ENCODE results near the gene GRIK5. TPM values are rescaled to one million over a fixed set of nuclear protein-coding genes. Genes with fewer than 3 reads are reported as not detected.

The GRIK5 gene
- total and polyA plus RNA-seq, 2 of the 8 experiments (the other 6 are each of a cell fraction or from before 2014, with no cell fraction given), result 17.8 to 42.9 TPM

GRCh38 chr19:42057846-42058245 lies 12.2 kb downstream of the GRIK5 start:
- H2AFZ ChIP-seq (ENCODE audit: low read length), result no peak overlapping the region
- H3K4me2 ChIP-seq (ENCODE audit: insufficient read depth in 1 of 2, low read depth in 2 of 2, low read length in 2 of 2), result no peak overlapping the region
- ChIA-PET CTCF (ENCODE audit: partially characterized antibody) (interaction anchor here (1.2 to 1.7 kb wide), 3 partner anchors 33 to 93 kb away, joined by 3 read pairs; no protein-coding TSS in a partner anchor), POLR2A (ENCODE audit: partially characterized antibody) (no interaction called here)
- FAIRE-seq, result no peak
- no peak overlapping the region for H3K14ac ChIP-seq (ENCODE audit: insufficient read length)
- no peaks in the 10 kb centered on the region for H3K23me2 ChIP-seq (ENCODE audit: low read depth, low read length)
- no peak for DNase-seq (ENCODE audit: low read depth in 1 of 2, low spot score in 2 of 2)
- no peak overlapping the region for H3K18ac ChIP-seq (ENCODE audit: extremely low read depth, low read length)
- H3K27me3 ChIP-seq (replicated peaks in 1 of 4; ENCODE audit: control insufficient read depth in 3 of 4, extremely low read depth in 1 of 4, insufficient read depth in 3 of 4, low read length in 3 of 4), result no peaks in the 10 kb centered on the region
- no peak overlapping the region for H2BK12ac ChIP-seq (ENCODE audit: low read depth, low read length)
- peaks cover 4% of the 10 kb centered on the region; the same call in 1 of the 2 replicates for H3K79me1 ChIP-seq (ENCODE audit: low read depth, low read length)
- H3K36me3 ChIP-seq (ENCODE audit: control insufficient read depth in 2 of 4, insufficient read depth in 4 of 4, low read length in 3 of 4), result peaks cover 26 to 69% (median 61%) of the 10 kb centered on the region in 4 experiments
- H2BK15ac ChIP-seq (ENCODE audit: low read length), result no peak overlapping the region
- H3K9ac ChIP-seq (replicated peaks in 1 of 4; ENCODE audit: extremely low read depth in 1 of 4, low read depth in 3 of 4, low read length in 3 of 4), result no peak overlapping the region
- H3K4ac ChIP-seq (replicated peaks; ENCODE audit: insufficient read length, low read depth, low read length), result no peak overlapping the region
- no peak overlapping the region for H3K27ac ChIP-seq (ENCODE audit: low read depth, low read length)
- no peak overlapping the region for H3K56ac ChIP-seq (replicated peaks; ENCODE audit: insufficient read length, low read depth, low read length)
- no peak overlapping the region for H2AK5ac ChIP-seq (ENCODE audit: low read depth, low read length)
- no peak overlapping the region for H3K23ac ChIP-seq (ENCODE audit: insufficient read length)
- no peak overlapping the region for H2BK120ac ChIP-seq (replicated peaks; ENCODE audit: low read depth, low read length)
- no peaks in the 10 kb centered on the region for H3K9me3 ChIP-seq (ENCODE audit: insufficient read depth in 2 of 2, low read depth in 1 of 2, low read length in 1 of 2)
- H3K79me2 ChIP-seq (ENCODE audit: control insufficient read depth in 1 of 2, insufficient read depth in 2 of 2, low read length in 2 of 2), result no peaks in the 10 kb centered on the region
- no peak overlapping the region for H3K4me3 ChIP-seq (ENCODE audit: extremely low read depth in 1 of 4, insufficient read depth in 2 of 4, low read depth in 3 of 4, low read length in 4 of 4)
- H4K5ac ChIP-seq (ENCODE audit: insufficient read length, low read depth, low read length), result no peak overlapping the region
- H2BK20ac ChIP-seq (ENCODE audit: low read length), result no peak overlapping the region
- H4K20me1 ChIP-seq (replicated peaks in 1 of 2; ENCODE audit: control insufficient read depth in 1 of 2, insufficient read depth in 2 of 2, low read length in 2 of 2), result peaks cover 2 to 11% of the 10 kb centered on the region in 2 experiments
- no peak overlapping the region for H4K8ac ChIP-seq (ENCODE audit: extremely low read depth, insufficient read depth, low read length)
- no peak overlapping the region for H4K91ac ChIP-seq (replicated peaks; ENCODE audit: insufficient read length, low read length)
- no peak overlapping the region for H2BK5ac ChIP-seq (ENCODE audit: low read depth, low read length)
- WGBS, 2 experiments (ENCODE audit: extremely low coverage in 1 of 2, insufficient coverage in 1 of 2, insufficient read length in 1 of 2, insufficient replicate concordance in 2 of 2, low coverage in 1 of 2, low lambda C conversion rate in 2 of 2, missing lambda C conversion rate in 1 of 2), result 91% methylated on average over 7 of the region's 7 CpGs; no CpG with 5 or more reads in 1 of the 2 experiments
- H3K4me1 ChIP-seq (replicated peaks in 1 of 4; ENCODE audit: control insufficient read depth in 3 of 4, insufficient read depth in 4 of 4, low read length in 3 of 4), result no peaks in the 10 kb centered on the region
- TF ChIP-seq TCF12 (IDR thresholded peaks at IDR 0.05; ENCODE audit: low read depth, low read length), result no peak
- no peak for TF ChIP-seq CEBPB (IDR thresholded peaks at IDR 0.05; ENCODE audit: low read depth, low read length)
- TF ChIP-seq KDM4A (IDR thresholded peaks at IDR 0.05; ENCODE audit: low read depth, low read length, severe bottlenecking), result no peak
